C4-2B (cell line): ENCODE data around the gene ZNF609.

Experiments
- ZFX ChIP-seq: fragments of 450-650 bp; IDR thresholded peaks from 2 replicates; pipeline ENCODE4 v1.6.1; 2017
- TF ChIP-seq, protein P1 (sequence below): fragments of 450-650 bp; conservative IDR thresholded peaks from 2 replicates; pipeline ENCODE4 v1.5.1; 2017; ENCODE audit warnings: mild to moderate bottlenecking

- TF ChIP-seq, protein P1, sequence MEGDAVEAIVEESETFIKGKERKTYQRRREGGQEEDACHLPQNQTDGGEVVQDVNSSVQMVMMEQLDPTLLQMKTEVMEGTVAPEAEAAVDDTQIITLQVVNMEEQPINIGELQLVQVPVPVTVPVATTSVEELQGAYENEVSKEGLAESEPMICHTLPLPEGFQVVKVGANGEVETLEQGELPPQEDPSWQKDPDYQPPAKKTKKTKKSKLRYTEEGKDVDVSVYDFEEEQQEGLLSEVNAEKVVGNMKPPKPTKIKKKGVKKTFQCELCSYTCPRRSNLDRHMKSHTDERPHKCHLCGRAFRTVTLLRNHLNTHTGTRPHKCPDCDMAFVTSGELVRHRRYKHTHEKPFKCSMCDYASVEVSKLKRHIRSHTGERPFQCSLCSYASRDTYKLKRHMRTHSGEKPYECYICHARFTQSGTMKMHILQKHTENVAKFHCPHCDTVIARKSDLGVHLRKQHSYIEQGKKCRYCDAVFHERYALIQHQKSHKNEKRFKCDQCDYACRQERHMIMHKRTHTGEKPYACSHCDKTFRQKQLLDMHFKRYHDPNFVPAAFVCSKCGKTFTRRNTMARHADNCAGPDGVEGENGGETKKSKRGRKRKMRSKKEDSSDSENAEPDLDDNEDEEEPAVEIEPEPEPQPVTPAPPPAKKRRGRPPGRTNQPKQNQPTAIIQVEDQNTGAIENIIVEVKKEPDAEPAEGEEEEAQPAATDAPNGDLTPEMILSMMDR = no peak
- no peak for TF ChIP-seq ZFX
Measured at GRCh38 chr15:64634027-64634426, 173.6 kb downstream of the ZNF609 start.
